K562 (cell line): ENCODE measurements around the gene FHL1. TPM values are rescaled to one million over a fixed set of nuclear protein-coding genes. Genes with fewer than 3 reads are reported as not detected.
A peak's percentile ranks its signal among the peaks of the same experiment; 100 is the strongest.

Experiments used
- ASH1L ChIP-seq: fragments of 450-650 bp; IDR thresholded peaks from 2 replicates; pipeline ENCODE4 v1.6.1; 2018; ENCODE audit warnings: borderline replicate concordance, mild to moderate bottlenecking, low read depth; ENCODE audit not compliant: partially characterized antibody
- BRF2 ChIP-seq: IDR thresholded peaks from 3 replicates; pipeline ENCODE4 v1.6.1; 2011; ENCODE audit warnings: borderline replicate concordance, mild to moderate bottlenecking; ENCODE audit not compliant: insufficient read length, insufficient read depth
- FOXA1 ChIP-seq: fragments of 450-650 bp; IDR thresholded peaks from 2 replicates; pipeline ENCODE4 v1.6.1; 2016; ENCODE audit warnings: mild to moderate bottlenecking, borderline replicate concordance
- GTF2A2 ChIP-seq: IDR thresholded peaks from 2 replicates; pipeline ENCODE4 v1.6.1; 2016; ENCODE audit warnings: mild to moderate bottlenecking, missing genetic modification characterization, missing compliant biosample characterization
- HDGF ChIP-seq: fragments of 450-650 bp; IDR thresholded peaks from 2 replicates; pipeline ENCODE4 v1.6.1; 2016
- MAFK ChIP-seq: IDR thresholded peaks from 2 replicates; pipeline ENCODE4 v1.6.1; 2011; ENCODE audit warnings: low read length, improper control_type of control experiment
- NFRKB ChIP-seq: fragments of 450-650 bp; IDR thresholded peaks from 2 replicates; pipeline ENCODE4 v1.6.1; 2016; ENCODE audit warnings: low read depth
- PHB ChIP-seq: fragments of 250-450 bp; sonication (Bioruptor Pico); IDR thresholded peaks from 2 replicates; pipeline ENCODE4 v1.5.0; 2021
- PKNOX1 ChIP-seq: fragments of 450-650 bp; IDR thresholded peaks from 2 replicates; pipeline ENCODE4 v1.6.1; 2016
- RAD21 ChIP-seq, 2 experiments: fragments of 250-450 bp in 1 of 2; fragments of 450-650 bp in 1 of 2; sonication (Bioruptor Pico) in 1 of 2; formaldehyde crosslinking in 1 of 2; IDR thresholded peaks in 1 of 2; conservative IDR thresholded peaks in 1 of 2; 2 replicates each; pipeline versions ENCODE4 v1.4.0 to v1.8.0; 2020 to 2022; ENCODE audit warnings: mild to moderate bottlenecking in 2 of 2, moderate library complexity in 1 of 2
- SMC3 ChIP-seq: conservative IDR thresholded peaks from 2 replicates; pipeline ENCODE4 v1.6.1; 2011; ENCODE audit warnings: low read depth, low read length, improper control_type of control experiment; ENCODE audit not compliant: insufficient read depth
- ZFP36 ChIP-seq: fragments of 150-350 bp; IDR thresholded peaks from 2 replicates; pipeline ENCODE4 v1.6.1; 2018; ENCODE audit warnings: low read length, low read depth; ENCODE audit not compliant: partially characterized antibody
- ZKSCAN8 ChIP-seq: fragments of 200-800 bp; sonication (Bioruptor generic); IDR thresholded peaks from 2 replicates; pipeline ENCODE4 v1.6.1; 2016; ENCODE audit warnings: missing genetic modification characterization, missing compliant biosample characterization
- ZNF197 ChIP-seq: fragments of 200-800 bp; sonication (Bioruptor generic); IDR thresholded peaks from 2 replicates; pipeline ENCODE4 v1.6.1; 2016; ENCODE audit warnings: low read depth, missing genetic modification characterization, missing compliant biosample characterization
- ZNF274 ChIP-seq: IDR thresholded peaks from 2 replicates; pipeline ENCODE4 v1.6.1; 2011; ENCODE audit warnings: low read depth, mild to moderate bottlenecking, low read length, moderate library complexity, borderline replicate concordance
- ZNF785 ChIP-seq: fragments of 250-450 bp; sonication (Bioruptor Pico); IDR thresholded peaks from 2 replicates; pipeline ENCODE4 v1.4.0; 2020; ENCODE audit warnings: mild to moderate bottlenecking
- polyA plus RNA-seq, 8 experiments: library from polyadenylated mRNA; depleted of rRNA in 4 of 8; stranded (reverse) in 5 of 8; unstranded in 3 of 8; fragments of >200 nt; fragmentation: Nextera tagmentation in 2 of 8; fragmentation: Illumina TruSeq in 1 of 8; extraction: Ambion mirVana in 2 of 8; extraction: Trizol in 1 of 8; gene quantifications; 2 replicates each; pipeline versions ENCODE4 v1.2.1 to v1.2.3, GENCODE V29; 2011 to 2014; ENCODE audit warnings: inconsistent platforms in 1 of 8, missing spikeins in 1 of 8
- total RNA-seq, 7 experiments: library from RNA; depleted of rRNA in 6 of 7; stranded (reverse); fragments of >200 nt in 6 of 7; fragmentation: Illumina TruSeq in 2 of 7; extraction: Trizol in 2 of 7; gene quantifications; 2 replicates each; pipeline versions ENCODE4 v1.2.1 to v1.2.3, GENCODE V29; 2011 to 2021; ENCODE audit warnings: low replicate concordance in 1 of 7
- TF ChIP-seq, protein P1 (sequence below), 3 experiments: IDR thresholded peaks in 2 of 3; conservative IDR thresholded peaks in 1 of 3; 2 replicates each; pipeline ENCODE4 v1.5.1; 2011 to 2012; ENCODE audit warnings: low read length in 3 of 3, mild to moderate bottlenecking in 3 of 3, control low read depth in 2 of 3, improper control_type of control experiment in 1 of 3, inconsistent platforms in 1 of 3, low read depth in 1 of 3, mixed read lengths in 1 of 3, moderate library complexity in 1 of 3; ENCODE audit not compliant: insufficient read depth in 2 of 3
- TF ChIP-seq, protein P2 (sequence below): fragments of 450-650 bp; formaldehyde crosslinking; IDR thresholded peaks from 2 replicates; pipeline ENCODE4 v1.4.0; 2020; ENCODE audit warnings: mild to moderate bottlenecking, moderate library complexity
- TF ChIP-seq, protein P3 (sequence below), 2 experiments: IDR thresholded peaks in 1 of 2; conservative IDR thresholded peaks in 1 of 2; 2 replicates each; pipeline ENCODE4 v1.6.1; 2016; ENCODE audit warnings: low read depth in 2 of 2, mild to moderate bottlenecking in 1 of 2, missing compliant biosample characterization in 1 of 2, missing genetic modification characterization in 1 of 2, moderate library complexity in 1 of 2

FHL1 gene
- total and polyA plus RNA-seq, 9 of the 15 experiments (the other 6 are each of a cell fraction or from before 2014, with no cell fraction given) = 0.03 to 3.0 (median 0.13) TPM; not detected in 1

DNA sequence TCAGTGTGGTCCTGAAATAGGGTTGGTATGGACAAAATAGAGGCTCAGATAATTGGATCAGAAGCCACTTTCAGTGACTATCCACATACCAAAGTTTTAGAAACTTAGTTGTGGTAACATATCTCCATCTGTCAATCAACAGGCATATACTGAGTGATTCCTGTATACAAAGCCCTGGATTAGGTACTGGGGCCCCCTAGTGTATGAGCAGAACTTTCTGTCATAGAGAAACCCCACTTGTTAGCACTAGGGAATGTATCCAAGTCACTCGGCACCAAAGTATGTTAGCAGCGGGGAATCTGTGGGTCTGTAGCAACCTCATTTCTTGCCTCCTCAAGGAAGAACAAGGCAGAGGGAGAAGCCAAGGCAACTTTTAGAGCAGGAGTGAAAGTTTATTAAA lies 53.1 kb downstream of the FHL1 start (continued):
- TF ChIP-seq BRF2 (no peak), PKNOX1 (peak; percentile 89), ZKSCAN8 (CRISPR knock-in tag) (peak; percentile 99), ZFP36 (peak; percentile 23), HDGF (no peak), MAFK (no peak), ZNF785 (no peak), FOXA1 (no peak), RAD21 (CRISPR knock-in tag; conservative IDR thresholded peaks at IDR 0.05 in 1 of 2, IDR thresholded peaks at IDR 0.05 in 1 of 2) (peak; percentile 48 to 69), ZNF197 (CRISPR knock-in tag) (no peak), ASH1L (no peak), PHB (no peak), GTF2A2 (tag) (no peak), ZNF274 (no peak), NFRKB (no peak), SMC3 (0 out of 2 replicates have a peak, but pooled peaks have one; percentile 22)
- TF ChIP-seq, protein P1, sequence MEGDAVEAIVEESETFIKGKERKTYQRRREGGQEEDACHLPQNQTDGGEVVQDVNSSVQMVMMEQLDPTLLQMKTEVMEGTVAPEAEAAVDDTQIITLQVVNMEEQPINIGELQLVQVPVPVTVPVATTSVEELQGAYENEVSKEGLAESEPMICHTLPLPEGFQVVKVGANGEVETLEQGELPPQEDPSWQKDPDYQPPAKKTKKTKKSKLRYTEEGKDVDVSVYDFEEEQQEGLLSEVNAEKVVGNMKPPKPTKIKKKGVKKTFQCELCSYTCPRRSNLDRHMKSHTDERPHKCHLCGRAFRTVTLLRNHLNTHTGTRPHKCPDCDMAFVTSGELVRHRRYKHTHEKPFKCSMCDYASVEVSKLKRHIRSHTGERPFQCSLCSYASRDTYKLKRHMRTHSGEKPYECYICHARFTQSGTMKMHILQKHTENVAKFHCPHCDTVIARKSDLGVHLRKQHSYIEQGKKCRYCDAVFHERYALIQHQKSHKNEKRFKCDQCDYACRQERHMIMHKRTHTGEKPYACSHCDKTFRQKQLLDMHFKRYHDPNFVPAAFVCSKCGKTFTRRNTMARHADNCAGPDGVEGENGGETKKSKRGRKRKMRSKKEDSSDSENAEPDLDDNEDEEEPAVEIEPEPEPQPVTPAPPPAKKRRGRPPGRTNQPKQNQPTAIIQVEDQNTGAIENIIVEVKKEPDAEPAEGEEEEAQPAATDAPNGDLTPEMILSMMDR (IDR thresholded peaks at IDR 0.05 in 2 of 3, conservative IDR thresholded peaks at IDR 0.05 in 1 of 3; ENCODE audit: insufficient read depth in 2 of 3, low read depth in 1 of 3, low read length in 3 of 3) = peak; percentile 43 to 56 (median 49); a peak in 5 of 6 replicates
- TF ChIP-seq, protein P2, sequence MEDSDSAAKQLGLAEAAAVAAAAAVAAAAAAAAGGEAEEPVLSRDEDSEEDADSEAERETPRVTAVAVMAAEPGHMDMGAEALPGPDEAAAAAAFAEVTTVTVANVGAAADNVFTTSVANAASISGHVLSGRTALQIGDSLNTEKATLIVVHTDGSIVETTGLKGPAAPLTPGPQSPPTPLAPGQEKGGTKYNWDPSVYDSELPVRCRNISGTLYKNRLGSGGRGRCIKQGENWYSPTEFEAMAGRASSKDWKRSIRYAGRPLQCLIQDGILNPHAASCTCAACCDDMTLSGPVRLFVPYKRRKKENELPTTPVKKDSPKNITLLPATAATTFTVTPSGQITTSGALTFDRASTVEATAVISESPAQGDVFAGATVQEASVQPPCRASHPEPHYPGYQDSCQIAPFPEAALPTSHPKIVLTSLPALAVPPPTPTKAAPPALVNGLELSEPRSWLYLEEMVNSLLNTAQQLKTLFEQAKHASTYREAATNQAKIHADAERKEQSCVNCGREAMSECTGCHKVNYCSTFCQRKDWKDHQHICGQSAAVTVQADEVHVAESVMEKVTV (CRISPR knock-in tag) = 0 out of 2 replicates have a peak, but pooled peaks have one; percentile 10
- TF ChIP-seq, protein P3, sequence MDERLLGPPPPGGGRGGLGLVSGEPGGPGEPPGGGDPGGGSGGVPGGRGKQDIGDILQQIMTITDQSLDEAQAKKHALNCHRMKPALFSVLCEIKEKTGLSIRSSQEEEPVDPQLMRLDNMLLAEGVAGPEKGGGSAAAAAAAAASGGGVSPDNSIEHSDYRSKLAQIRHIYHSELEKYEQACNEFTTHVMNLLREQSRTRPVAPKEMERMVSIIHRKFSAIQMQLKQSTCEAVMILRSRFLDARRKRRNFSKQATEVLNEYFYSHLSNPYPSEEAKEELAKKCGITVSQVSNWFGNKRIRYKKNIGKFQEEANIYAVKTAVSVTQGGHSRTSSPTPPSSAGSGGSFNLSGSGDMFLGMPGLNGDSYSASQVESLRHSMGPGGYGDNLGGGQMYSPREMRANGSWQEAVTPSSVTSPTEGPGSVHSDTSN (CRISPR knock-in tag; IDR thresholded peaks at IDR 0.05; ENCODE audit: low read depth) = no peak
- TF ChIP-seq, protein P3 (tag; conservative IDR thresholded peaks at IDR 0.05; ENCODE audit: low read depth) = peak; percentile 62
